Activated CD4-positive, alpha-beta T cell treated with anti-CD3 and anti-CD28 coated beads, Interleukin-10, Interleukin-2, amounts not matched to agents 100 ng/mL and 50 ng/mL, durations not matched to agents 16 hours and 8 hours (primary cell): ENCODE results near the gene GADD45G.

ENCODE experiments used
- DNase-seq: peaks from one replicate; pipeline ENCODE4 v3.0.0-alpha.2; 2020

The GADD45G gene

DNA sequence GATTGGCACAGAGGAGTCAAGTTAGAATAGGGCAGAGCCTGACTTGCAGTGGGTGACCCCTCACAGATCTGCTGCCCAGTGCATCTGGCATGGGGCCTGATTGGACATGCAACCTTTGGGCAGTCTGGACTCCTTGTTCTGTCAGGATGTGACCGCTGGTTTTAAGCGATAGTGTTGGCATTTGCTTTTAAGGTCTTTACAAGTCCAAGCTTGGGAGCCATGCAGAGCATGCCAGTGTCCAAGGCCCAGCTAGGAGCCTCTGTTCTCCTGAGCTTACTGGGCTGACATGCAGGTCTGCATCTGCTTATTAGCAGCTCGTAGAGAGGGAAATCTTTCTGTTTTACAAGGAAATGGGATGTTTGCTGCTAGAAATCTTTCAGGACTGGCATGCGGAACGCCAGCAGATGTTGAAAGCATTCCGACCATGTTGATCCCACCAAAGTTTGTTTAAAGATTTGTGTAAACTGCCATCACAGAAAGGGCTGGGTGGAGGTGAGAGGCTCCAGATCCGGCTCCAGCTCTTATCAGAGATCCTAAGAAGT lies 27.5 kb downstream of the GADD45G start:
- DNase-seq: no peak

DNA sequence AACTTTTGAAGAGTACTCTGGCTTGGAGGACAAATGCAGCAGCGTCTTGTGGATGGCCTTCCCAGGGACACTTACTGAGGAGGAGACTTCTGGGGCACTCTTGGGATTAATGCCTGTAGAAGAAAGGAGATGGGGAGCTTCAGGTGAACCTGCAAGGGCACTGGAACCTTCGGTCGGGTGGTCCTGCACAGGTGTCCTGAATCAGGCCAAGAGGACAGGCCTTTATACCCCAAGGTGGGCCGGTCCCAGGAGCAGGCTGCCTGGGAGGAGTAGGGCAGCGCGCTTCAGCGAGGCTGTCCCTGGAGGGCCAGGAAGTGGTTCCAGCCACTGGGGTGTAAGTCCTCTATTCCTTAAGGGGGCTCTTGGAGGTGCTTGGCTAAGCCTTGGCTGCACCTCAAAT lies 27.9 kb downstream of the GADD45G start:
- DNase-seq: no peak

DNA sequence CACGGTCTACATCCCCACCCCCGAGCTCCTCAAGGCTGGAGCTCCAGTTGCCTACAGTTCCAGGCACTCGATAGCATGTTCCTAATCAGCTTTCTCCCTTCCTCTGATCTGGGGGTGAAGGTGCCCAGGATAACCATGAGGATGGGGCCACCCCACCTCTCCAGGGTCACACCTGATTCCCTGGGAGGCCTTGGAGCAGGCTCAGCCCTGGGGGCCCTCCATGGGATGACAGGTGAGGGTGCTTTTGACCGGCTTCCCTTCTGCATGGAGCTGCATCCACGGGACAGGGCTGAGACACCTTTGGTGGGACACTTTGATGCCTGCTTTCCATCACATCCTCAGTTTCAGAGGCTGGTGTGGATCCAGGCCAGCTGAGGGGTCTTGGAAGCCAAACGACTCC lies 28.6 kb downstream of the GADD45G start:
- no peak for DNase-seq

DNA sequence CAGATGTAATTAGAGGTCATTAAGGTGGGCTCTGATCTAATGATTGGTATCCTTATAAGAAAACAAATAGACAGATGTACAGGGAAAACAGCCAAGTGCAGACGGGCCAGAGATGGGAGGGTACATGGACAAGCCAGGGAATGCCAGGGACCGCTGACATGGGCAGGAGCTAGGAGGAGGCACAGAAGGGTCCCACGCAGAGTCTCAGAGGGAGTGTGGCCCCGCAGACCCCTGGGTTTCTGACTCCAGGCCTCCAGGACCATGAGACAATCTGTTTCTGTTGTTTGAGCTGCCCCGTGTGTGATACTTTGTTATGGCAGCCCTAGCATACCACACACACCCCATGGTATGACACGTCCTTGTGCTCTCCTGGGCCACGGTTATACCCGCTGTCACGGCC lies 29.1 kb downstream of the GADD45G start:
- DNase-seq: no peak

DNA sequence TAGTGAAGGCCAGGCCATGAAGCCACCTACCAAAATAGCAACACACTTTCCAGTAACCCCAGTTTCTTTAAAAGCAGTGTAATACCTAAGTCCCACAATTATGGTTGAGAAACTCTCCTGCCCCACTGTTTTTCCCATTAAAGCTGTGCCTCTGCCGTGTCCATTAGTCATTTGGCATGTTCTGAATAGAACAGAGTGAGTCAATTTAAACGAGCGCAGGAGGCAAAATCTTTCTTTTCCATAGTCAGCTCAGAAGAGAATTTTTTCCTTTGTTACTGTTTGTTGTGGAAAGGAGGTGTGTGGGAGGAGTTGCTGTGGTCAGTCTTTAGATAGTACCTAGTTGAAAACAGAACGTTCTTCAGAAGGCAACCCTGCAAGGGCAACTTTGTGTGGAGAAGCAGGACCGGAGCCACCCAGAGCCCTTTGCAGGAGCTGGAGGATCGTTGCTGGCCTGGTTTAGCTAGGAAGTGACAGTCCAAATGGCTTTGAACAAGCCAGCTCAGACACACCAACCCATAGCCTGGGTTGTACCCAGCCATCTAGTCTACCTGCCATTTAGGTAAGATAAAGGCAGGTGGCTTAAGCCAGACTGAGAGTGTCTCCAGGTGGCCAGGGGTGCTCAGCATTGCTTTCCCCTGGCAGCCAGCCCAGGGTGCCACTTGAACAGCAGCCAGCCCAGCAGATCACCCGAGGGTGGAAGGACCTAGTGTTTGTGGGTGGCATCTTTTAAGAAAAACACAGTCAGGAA lies 30.4 kb downstream of the GADD45G start:
- no peak for DNase-seq

DNA sequence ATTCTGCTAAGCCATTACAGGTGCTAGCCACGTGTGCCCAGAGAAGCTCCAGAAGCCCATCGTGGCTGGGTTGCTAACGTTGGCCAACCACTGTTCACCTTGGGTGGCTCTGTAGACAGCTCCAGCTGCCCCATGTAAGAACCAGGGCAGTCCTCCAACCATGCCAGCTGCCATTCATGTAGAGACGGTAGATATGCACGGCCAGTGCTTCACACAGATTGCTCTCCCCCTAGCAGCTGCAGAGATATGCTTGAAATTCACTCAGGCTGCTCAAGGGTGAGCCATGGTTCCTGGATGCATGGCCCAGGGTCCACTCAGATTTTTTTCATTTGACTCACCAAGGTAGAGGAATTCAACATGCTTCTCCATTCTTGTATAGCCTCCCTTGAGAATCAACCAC lies 31.0 kb downstream of the GADD45G start:
- DNase-seq: no peak

DNA sequence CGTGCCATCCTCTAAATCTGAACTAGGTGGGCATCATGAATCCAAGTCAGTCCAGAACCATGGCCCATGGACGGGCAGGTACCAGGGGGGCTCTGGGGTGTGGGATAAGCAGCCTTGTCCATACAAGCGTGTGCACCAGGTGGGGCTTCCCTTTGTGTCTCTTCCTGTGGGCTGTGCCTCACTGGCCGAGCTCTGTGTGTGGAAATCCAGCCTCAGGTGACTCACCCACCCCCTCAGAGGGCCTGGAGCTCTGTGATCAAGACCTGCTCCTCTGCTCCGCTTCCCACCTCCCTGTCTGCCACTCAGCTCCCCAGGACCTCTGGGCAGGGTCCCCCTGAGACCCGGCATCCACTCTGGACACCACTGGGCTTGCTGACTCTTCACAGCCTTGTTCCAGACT lies 33.0 kb downstream of the GADD45G start:
- no peak for DNase-seq

DNA sequence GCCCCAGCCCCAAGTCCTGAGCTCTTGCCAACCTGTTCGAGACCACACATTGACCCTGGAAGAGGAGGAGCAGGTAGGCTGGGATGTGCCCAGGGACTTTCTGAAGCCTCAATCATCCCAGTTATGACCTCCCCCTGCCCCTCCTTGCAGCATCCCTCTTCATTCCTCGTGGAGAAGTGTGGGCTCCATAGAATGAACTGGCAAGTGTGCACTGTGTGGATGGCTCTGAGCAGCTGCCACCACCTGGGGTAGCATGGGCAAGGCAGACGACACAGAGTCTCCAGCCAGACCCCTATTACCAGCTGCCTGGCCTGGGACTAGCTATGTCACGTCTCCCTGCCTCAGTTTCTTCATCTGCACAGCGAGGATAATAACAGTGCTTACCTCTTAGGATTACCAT lies 33.5 kb downstream of the GADD45G start:
- no peak for DNase-seq

DNA sequence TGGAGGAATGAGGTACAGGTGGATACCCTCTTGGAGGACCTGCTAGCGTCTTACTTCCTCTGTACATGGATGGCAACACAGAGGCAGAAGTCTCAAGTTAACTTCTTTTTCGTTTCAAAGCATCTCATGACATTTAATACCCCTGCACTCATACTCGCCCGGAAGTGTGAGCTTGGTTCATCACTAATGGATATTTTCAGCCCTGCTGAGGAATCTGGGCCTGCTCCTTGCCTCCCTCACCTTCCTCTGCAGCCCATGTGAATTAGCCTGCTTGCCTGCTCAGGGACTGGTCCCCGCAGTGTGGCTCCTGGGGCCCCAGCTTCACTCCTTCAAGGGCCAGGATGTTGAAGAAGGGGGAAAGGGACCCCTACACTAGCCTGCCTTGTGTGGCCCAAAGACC lies 34.1 kb downstream of the GADD45G start:
- no peak for DNase-seq

DNA sequence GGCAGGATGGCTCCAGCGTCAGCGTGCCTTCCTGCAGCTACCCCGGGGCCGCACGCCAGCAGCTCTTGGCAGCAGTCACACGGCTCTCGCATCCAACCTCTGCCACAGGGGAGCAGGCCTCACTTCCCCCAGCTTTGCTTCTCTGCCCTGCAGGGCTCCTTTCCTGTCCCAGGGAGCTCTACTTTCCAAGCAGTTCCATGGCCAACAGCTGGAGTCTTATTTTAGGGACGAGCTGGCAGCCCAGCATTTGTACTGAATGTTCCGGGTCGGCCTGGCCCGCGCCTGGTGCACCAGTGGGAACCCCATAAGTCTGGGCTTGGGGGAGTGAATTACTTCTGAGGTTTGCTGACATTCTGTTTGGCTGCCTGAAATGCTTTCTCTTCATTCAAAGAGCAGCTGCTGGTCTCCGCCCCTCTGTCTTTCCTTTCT lies 34.6 kb downstream of the GADD45G start:
- no peak for DNase-seq

DNA sequence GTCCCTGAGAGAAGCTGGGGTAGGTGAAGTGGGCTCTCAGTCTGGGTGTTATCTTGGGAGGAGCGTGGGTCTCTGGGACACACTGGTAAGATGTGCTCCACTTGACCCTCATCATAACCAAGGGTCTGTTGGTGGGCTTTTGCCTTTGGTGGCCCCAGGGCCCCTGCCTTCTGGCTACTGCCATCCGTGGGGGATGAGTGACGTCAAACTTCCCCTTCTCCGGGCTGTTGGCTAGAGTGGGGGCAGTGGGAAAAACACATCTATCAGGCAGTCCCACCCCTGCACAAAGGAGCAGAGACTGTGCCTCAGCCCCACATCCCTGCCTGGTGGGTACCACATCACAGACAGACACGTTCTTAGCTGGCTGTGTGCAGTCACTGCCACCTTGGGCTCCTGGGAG lies 35.1 kb downstream of the GADD45G start:
- DNase-seq: no peak

DNA sequence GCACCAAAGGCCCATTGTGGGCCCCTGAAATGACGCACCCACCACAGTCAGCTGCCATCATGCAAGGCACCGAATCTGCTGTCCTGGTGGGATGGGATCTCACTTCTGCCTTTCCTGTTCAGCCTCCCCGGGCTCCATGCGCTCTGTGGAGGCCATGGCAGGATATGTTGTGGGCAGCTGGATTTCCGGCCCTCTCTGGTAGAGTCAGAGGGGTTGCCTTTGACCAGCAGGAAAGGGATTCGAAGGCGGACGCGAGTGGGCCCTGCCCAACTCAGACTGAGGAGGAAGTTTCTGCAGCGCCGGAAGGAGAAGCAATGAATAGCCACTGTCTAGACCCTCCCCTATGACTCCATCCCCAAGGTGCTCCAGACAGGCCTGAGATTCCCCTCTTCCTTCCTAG lies 35.5 kb downstream of the GADD45G start:
- no peak for DNase-seq

DNA sequence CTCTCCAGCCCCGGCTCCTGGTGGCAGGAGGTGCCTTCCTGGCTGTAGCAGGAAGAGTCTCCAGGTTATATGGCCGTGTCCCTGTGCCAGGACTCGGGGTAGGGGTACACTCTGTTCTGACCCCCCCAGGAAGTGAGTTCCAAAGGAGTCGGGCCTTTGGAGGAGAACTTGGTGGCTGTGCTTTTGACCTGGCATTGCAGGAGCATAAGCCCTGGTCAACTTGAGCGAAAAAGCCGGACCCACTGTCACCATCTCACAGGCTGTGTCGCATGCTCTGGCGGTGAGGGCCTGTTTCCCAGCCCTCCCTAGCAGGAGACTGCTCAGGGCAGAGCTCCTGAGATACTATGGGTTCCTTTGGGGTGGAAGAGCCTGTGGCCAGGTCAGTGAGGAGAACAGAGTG lies 36.0 kb downstream of the GADD45G start:
- no peak for DNase-seq

DNA sequence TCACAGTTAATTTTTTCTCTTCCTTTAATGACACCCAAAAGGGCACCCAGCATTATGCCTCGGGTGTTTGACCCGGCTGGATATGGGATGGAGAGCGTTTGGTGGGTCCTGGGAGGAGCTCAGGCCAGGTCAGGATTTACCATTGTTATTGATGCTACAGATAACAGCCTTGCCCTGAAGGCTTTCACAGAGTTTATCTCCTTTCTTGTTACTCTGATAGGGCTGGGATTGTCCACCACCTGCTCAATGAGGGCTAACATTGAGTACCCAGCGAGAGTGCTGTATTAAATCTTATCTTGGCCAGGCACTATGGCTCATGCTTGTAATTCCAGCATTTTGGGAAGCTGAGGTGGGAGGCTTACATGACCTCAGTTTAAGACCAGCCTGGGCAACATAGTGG lies 37.2 kb downstream of the GADD45G start:
- no peak for DNase-seq

DNA sequence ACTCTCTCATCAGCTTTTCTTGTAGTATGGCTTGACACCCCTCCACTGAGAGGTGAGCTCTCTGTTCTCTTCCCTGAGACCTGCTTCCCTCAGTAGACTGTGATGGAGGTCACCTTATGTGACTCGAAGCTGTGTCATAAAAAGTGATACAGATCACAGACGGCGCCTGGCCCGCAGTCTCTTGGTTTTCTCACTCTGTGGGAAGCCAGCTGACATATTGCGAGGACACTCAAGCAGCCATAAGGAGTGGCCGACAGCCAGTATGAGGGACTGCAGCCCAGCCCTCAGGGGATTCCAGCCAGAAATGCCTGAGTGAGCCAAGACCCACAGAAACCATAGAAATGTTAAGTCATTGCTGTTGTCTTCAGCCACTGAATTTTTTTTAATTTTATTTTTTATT lies 38.0 kb downstream of the GADD45G start:
- DNase-seq: no peak

DNA sequence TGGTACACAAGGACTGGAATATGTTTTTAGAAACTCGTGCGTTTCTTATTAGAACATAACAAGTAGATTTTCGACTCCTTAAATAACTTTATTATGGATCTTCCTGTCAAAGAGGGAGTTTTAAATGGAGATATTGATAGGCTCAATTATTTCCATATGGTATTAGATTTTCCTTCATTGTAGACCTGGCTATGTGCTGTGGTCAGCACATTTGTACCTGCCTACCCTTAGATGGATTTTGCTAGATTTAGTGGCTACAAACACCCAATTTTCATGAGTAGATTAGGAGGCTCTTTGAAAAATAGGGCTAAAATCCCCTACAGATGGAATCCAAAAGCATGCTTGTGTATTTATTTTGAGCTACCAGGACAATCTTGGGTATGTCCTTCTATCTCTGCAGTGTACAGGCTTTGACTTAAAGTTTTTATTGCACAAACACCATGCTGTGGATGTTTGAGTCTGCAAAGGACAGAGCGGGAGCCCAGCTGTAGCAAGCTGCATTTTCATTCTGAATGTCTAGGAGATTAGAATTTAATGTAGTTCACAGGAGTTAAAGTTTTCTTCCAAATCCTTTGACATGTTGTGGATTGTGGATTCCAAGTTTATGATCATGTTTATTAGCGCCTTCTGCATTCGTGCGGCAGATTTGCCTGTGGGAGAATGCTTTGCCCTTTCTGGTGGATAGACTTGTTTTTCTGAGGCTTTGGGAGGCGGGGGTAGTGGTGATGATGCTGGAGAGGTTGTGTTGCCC lies 41.6 kb downstream of the GADD45G start:
- DNase-seq: no peak

DNA sequence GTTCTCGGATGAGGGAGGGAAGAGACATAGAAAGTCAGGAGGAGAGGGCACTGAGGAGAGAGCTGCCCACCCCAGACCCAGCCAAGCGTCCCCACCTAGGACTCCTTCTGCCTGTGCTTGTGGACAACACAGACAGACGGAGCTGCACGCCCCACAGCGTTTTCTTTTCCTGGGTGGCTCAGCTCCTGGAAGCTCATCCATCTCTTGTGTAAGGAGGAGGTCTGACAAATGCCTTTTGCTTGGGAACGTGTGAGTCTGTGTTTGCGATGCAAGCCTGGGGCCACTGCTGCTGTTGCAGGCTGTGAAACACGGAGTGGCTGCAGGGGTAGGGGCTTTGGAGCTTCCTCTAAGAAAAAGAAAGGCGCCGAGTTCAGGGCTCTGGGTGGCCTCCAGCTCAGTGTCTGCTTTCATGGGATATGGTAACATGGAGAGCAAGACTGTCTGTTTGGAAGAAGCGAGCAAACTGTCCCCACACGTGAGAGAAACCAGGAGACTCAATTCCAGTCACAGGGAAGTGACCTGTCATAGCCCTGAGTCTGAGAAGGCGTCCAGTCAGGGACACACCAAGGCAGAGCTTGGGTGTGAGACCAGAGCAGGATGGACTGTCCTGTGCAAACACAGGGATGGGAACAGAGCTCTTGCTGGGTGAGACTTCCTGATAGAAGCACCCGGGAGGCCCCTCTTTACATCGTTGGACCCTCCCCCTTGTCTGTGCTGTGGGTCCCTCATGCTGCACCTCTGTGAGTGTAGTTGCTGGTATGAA lies 42.7 kb downstream of the GADD45G start:
- no peak for DNase-seq

DNA sequence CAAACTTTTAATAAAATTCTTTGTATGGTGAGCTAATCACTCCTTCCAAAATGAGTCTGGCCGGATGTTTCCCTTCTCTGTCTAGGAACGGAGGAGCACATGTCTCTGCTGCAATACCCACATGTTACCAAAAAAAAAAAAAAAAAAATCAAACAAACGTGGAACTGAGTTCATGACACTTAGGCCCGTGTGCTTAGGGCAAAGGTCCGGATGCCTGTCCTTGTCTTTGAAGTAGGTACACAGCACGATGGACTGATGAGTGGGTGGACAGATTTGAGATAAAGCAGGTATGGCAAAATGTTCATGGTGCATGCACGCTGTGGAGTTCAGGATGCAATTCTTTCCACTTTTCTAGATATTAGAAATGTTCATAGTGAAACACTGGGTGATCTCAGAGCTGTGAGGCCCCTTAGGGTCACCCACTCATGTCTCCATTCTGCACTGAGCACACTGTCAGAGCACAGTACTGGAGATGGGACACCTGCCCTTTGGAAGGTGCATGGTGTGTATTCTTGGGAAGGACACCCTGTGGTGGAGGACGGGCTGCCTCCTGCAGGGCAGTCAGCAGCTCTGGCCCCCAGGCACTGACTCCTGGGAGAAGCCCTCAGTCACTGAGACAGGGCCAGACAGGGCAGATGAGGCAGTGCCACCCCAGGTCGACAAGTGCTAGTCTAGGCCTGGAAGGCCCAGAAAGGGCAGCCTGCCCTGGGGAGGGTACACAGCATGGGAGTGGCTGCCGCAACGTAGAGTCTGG lies 43.6 kb downstream of the GADD45G start:
- DNase-seq: no peak

DNA sequence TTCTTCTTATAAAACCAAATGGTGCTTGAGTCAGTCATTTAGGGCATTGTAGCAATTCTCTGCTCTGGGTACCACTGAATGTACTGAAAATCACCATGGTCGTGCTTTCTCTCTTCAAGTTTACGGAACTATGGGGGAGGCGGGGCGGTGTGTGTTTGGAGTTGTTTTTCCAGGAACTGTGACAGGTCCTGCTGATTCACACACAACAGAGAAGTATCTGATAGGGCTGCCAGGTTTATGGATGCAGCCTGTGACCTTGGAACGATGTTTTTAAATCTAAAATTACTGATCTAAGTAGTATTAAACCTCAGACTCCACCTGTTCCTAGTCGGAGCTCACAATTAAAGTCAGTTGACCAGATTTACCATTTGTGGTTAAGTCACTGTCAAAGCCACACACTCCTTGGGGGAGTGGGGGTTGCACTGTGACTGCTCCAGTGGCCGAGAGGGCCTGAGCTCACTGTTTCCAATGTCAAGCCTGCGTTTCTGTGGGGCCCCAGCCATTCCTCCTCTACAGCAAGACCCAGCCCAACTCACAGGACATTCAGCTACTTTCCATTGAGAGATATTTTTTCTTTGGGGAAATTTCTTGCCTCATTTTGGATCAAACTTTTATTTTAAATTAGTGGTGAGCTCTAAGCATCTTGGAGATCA lies 44.4 kb downstream of the GADD45G start:
- peak; percentile 28 for DNase-seq

DNA sequence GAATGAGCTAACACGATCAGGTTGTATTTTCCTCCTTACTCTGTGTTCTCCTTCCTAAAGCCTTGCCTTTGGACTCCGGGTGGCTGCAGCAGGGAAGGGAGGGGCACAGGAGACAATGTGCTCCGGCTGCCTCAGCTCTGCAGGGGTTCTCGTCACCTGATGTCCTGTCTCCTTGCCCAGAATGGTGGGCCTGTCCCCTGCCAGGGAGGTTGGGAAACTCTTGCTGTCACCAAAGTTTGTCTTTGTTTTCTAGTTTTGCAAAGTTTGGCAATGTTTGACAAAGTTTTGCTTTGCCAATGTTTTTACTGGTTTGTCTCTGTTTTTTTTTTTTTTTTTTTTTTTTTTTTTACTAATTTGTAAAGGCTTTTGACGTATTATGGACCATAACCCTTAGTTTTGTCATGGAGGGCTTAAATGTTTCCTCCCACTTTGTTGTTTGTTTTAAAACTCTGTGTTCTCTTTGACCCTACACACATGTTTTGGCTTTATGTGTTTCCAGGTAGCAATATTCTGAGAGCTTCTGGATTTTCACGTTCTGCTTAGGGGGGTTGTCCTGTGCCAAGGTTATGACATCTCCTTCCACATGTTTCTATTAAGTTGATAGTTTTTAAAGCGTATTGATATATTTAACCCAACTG lies 49.3 kb downstream of the GADD45G start:
- no peak for DNase-seq

DNA sequence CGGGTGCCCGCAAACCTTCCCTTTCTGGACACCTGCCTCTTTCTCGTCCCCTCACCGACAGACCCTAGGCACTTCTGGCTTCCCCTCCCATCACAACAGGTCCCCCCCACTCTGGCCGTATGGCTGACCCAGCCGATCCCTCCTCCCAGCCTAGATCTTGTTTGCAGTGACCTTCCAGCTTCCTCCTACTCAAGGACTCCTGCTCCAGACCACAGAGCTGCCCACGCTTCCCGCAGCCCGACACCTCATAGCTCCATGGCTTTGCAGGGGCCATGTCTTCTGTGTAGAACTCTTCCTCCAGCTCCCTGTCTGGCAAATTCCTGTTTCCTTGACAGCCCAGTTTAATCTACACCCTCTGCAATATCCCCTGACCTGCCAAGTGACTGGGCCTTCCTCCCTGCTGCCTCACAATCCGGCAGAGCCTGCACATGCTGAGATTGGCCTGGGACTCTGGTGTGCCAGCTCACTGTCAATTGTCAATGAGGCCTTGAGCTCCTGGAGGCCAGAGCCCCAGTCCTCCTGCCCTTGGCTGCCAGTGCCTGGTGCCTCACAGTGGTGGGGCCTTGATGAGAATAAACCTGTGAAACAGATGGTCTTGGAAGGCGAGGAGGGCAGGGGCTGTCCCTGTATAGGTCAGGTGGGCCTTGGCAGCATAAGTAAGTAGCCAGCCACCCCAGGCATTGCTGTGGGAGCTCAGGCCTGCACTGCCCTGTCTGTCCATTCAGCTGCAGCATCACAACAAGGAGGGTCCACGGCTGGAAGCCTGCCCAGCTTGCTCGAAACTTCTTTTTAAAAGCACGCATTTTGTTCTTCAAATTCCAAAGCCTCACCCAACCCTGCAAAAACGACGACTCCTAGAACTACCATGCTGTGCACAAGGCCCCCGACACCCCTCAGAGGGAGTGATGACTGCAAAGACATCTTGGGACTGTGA lies 50.5 kb downstream of the GADD45G start:
- DNase-seq: no peak
